Measurements from ENCODE around the gene CSRNP3.

- TF ChIP-seq CTCF (tag by site-specific recombination; IDR thresholded peaks at IDR 0.05) (no peak), ZBTB49 (tag by site-specific recombination; IDR thresholded peaks at IDR 0.05; ENCODE audit: low read depth) (no peak), ZNF707 (tag by site-specific recombination; IDR thresholded peaks at IDR 0.05) (no peak), ZNF132 (tag by site-specific recombination; IDR thresholded peaks at IDR 0.05; ENCODE audit: borderline replicate concordance) (no peak)
Measured at GRCh38 chr2:165467921-165468320, 1.6 kb upstream of the CSRNP3 start.
